GM23338 (cell line): ENCODE measurements around the gene DOCK1.

Experiments used
- CREB1 ChIP-seq: fragments of 250-450 bp; sonication (Bioruptor Pico); IDR thresholded peaks from 2 replicates; pipeline ENCODE4 v1.5.0; 2020; ENCODE audit warnings: low read depth, mild to moderate bottlenecking, moderate library complexity
- CTCF ChIP-seq, 2 experiments: fragments of 200-600 bp in 1 of 2; sonication (generic) in 1 of 2; conservative IDR thresholded peaks; 2 replicates each; pipeline versions ENCODE4 v1.5.1 to v1.6.1; 2016 to 2017; ENCODE audit warnings: antibody characterized with exemption in 2 of 2, low read depth in 2 of 2, mild to moderate bottlenecking in 2 of 2, moderate library complexity in 1 of 2
- ETS1 ChIP-seq: IDR thresholded peaks from 2 replicates; pipeline ENCODE4 v1.6.1; 2016; ENCODE audit warnings: antibody characterized with exemption
- EZH2 ChIP-seq: fragments of 200-600 bp; sonication (generic); IDR thresholded peaks from one replicate; pipeline ENCODE4 v1.8.0; 2017; ENCODE audit warnings: antibody characterized with exemption, mild to moderate bottlenecking, low read depth; ENCODE audit not compliant: unreplicated experiment
- EZH2phosphoT487 ChIP-seq: fragments of 200-600 bp; sonication (generic); IDR thresholded peaks from one replicate; pipeline ENCODE4 v1.8.1; 2018; ENCODE audit warnings: antibody characterized with exemption; ENCODE audit not compliant: unreplicated experiment
- JUNB ChIP-seq: IDR thresholded peaks from one replicate; pipeline ENCODE4 v1.6.1; 2016; ENCODE audit warnings: antibody characterized with exemption; ENCODE audit not compliant: unreplicated experiment
- NANOG ChIP-seq: IDR thresholded peaks from 2 replicates; pipeline ENCODE4 v1.6.1; 2016; ENCODE audit warnings: antibody characterized with exemption, borderline replicate concordance
- POLR2AphosphoS5 ChIP-seq: IDR thresholded peaks from 2 replicates; pipeline ENCODE4 v1.6.1; 2016; ENCODE audit warnings: antibody characterized with exemption, low read depth
- REST ChIP-seq: IDR thresholded peaks from one replicate; pipeline ENCODE4 v1.6.1; 2018; ENCODE audit warnings: antibody characterized with exemption; ENCODE audit not compliant: unreplicated experiment
- STAT1 ChIP-seq: IDR thresholded peaks from one replicate; pipeline ENCODE4 v1.6.1; 2016; ENCODE audit warnings: antibody characterized with exemption; ENCODE audit not compliant: unreplicated experiment
- ZNF114 ChIP-seq: fragments of 250-450 bp; sonication (Bioruptor Pico); IDR thresholded peaks from 2 replicates; pipeline ENCODE4 v1.5.0; 2020; ENCODE audit warnings: mild to moderate bottlenecking, moderate library complexity
- ZNF331 ChIP-seq: fragments of 250-450 bp; sonication (Bioruptor Pico); IDR thresholded peaks from 2 replicates; pipeline ENCODE4 v1.5.0; 2020; ENCODE audit warnings: low read depth, mild to moderate bottlenecking, moderate library complexity

GRCh38 chr10:127195571-127196281 is 290.5 kb downstream of the DOCK1 start:
- TF ChIP-seq POLR2AphosphoS5 (no peak), CTCF (conservative IDR thresholded peaks at IDR 0.05; ENCODE audit: low read depth in 2 of 2) (no peak), REST (no peak), EZH2 (no peak), CREB1 (CRISPR knock-in tag) (no peak), JUNB (no peak), NANOG (no peak), ZNF114 (CRISPR knock-in tag) (no peak), EZH2phosphoT487 (no peak), ETS1 (no peak), ZNF331 (CRISPR knock-in tag) (no peak), STAT1 (no peak)
